ENCODE results near the gene TMBIM1. TPM values are rescaled to one million over a fixed set of nuclear protein-coding genes. Genes with fewer than 3 reads are reported as not detected.

TMBIM1 gene
- polyA plus RNA-seq, 4 donors: 112 to 328 (median 155) TPM

DNA sequence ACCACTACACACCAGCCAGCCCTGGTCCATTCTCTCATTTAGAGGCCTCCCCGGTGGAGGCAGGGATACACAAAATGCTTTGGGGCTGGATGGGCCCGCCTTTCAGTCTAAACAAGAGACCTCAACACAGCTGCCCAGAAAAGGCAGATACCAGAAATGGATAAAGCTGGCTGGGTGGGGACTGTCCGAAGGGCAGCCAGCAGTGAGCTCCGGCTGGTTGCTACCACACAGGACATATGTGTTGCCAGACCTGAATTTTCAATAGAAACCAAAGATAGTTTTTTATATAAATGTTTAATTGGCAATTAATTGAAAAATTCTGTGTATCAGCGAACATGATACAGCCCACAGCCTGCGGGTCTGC is 30.1 kb downstream of the TMBIM1 start:
- peaks cover 0 to 61% (median 2%) of the 10 kb centered on the region in 3 donors for H3K36me3 ChIP-seq (ENCODE audit: control insufficient read depth in 3 of 3, insufficient read depth in 2 of 3, low read depth in 1 of 3, low read length in 3 of 3)
- H3K27ac ChIP-seq (ENCODE audit: low read depth in 1 of 3, low read length in 2 of 3): peak overlapping the region in 2 of 3 donors; percentile 44 to 57
- H3K9me3 ChIP-seq (ENCODE audit: control insufficient read depth in 2 of 2, insufficient read depth in 1 of 2, low read depth in 1 of 2, low read length in 1 of 2): no peaks in the 10 kb centered on the region
- H3K4me3 ChIP-seq (ENCODE audit: low read depth in 1 of 3, low read length in 3 of 3): no peak overlapping the region
- peak in 1 of 2 donors; percentile 12 for DNase-seq
- peaks cover 8 to 54% (median 13%) of the 10 kb centered on the region in 3 donors for H3K4me1 ChIP-seq (ENCODE audit: control insufficient read depth in 3 of 3, insufficient read depth in 2 of 3, low read depth in 1 of 3, low read length in 2 of 3)
- FAIRE-seq: no peak
- WGBS, 3 donors: 58 to 68% (median 65%) methylated on average over 6 of the region's 6 CpGs
- H3K27me3 ChIP-seq (ENCODE audit: control insufficient read depth in 3 of 3, insufficient read depth in 3 of 3, low read length in 3 of 3): no peaks in the 10 kb centered on the region

- peak overlapping the region in 2 of 3 donors; percentile 44 to 57 for H3K27ac ChIP-seq (ENCODE audit: low read depth in 1 of 3, low read length in 2 of 3)
- DNase-seq: peak in 1 of 2 donors; percentile 59
- H3K9me3 ChIP-seq (ENCODE audit: control insufficient read depth in 2 of 2, insufficient read depth in 1 of 2, low read depth in 1 of 2, low read length in 1 of 2): no peaks in the 10 kb centered on the region
- no peak for FAIRE-seq
- peaks cover 0 to 59% (median under 1%) of the 10 kb centered on the region in 3 donors for H3K36me3 ChIP-seq (ENCODE audit: control insufficient read depth in 3 of 3, insufficient read depth in 2 of 3, low read depth in 1 of 3, low read length in 3 of 3)
- H3K4me1 ChIP-seq (ENCODE audit: control insufficient read depth in 3 of 3, insufficient read depth in 2 of 3, low read depth in 1 of 3, low read length in 2 of 3): peaks cover 8 to 54% (median 13%) of the 10 kb centered on the region in 3 donors
- WGBS, 3 donors: 51 to 64% (median 56%) methylated on average over 8 of the region's 8 CpGs
- H3K4me3 ChIP-seq (ENCODE audit: low read depth in 1 of 3, low read length in 3 of 3): no peak overlapping the region
- H3K27me3 ChIP-seq (ENCODE audit: control insufficient read depth in 3 of 3, insufficient read depth in 3 of 3, low read length in 3 of 3): no peaks in the 10 kb centered on the region
Measured at GRCh38 chr2:218261423-218262236, 30.7 kb downstream of the TMBIM1 start.

DNA sequence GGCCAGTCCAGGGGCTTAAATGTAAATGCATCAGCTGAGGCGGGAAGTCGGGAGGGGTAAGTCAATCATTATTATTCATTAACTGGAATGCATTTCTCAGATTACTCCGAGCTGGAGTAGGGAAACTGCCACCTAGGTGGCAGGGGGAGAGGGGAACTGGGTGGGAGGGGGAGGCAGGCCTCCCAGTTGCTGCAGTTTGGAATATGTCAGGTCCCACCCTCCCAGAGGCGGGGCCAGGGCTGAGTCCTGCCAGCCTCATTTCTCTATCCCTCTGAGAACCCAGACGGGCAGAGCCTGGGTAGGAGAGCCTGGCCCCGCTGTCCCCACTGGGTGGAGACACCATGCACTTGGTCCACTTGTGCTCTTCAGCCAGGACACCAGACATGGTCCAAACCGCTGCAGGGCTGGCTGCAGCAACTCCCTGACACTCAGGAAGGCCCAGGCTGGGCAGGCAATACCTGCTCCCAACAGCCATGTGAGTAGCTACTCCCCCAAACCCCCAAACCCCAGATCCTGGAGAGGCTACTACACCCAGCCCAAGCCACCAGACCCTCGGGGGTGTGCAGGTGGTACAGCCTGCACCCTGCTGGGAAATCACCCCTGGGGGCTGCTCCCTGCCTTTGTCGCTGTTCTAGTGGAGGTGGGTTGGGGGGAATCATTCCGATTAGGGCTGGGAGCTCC is 31.4 kb downstream of the TMBIM1 start, which contains the start of gene GPBAR1:
GPBAR1 (plus strand) TSS at position 274 of the 681 bp plus-strand sequence. CDS start 1,710 bp downstream, outside the sequence.
- WGBS, 3 donors: 50 to 59% (median 55%) methylated on average over 10 of the region's 10 CpGs
- FAIRE-seq: no peak

DNA sequence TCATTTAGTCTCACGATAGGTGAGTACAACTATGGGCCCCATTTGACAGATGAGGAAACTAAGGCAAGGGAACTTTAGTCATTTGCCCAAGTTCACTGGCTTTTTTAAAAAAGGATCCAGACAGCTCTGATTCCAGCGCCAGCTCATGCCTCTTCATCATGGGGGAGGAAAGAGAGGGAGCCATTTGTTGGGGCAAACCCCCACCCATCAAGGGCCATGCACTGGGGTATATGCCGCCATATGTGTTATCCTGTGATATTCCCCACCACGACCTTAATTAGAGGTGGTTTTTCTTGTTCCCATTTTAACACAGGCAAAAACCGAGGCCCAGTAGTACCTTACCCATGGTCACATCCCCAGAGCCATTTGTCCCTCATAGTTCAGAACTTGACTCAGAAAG is 32.1 kb downstream of the TMBIM1 start:
- Histone ChIP-seq H3K36me3 (ENCODE audit: control insufficient read depth in 3 of 3, insufficient read depth in 2 of 3, low read depth in 1 of 3, low read length in 3 of 3) (peaks cover 0 to 51% (median 0%) of the 10 kb centered on the region in 3 donors), H3K27me3 (ENCODE audit: control insufficient read depth in 3 of 3, insufficient read depth in 3 of 3, low read length in 3 of 3) (no peaks in the 10 kb centered on the region), H3K4me3 (ENCODE audit: low read depth in 1 of 3, low read length in 3 of 3) (no peak overlapping the region), H3K9me3 (ENCODE audit: control insufficient read depth in 2 of 2, insufficient read depth in 1 of 2, low read depth in 1 of 2, low read length in 1 of 2) (no peaks in the 10 kb centered on the region), H3K27ac (ENCODE audit: low read depth in 1 of 3, low read length in 2 of 3) (peak overlapping the region in 2 of 3 donors; percentile 1 to 80), H3K4me1 (ENCODE audit: control insufficient read depth in 3 of 3, insufficient read depth in 2 of 3, low read depth in 1 of 3, low read length in 2 of 3) (peaks cover 8 to 50% (median 11%) of the 10 kb centered on the region in 3 donors)
- WGBS, 3 donors: 82 to 92% (median 89%) methylated on average over 5 of the region's 5 CpGs
- DNase-seq: no peak
- FAIRE-seq: no peak

More for the DNA sequence above, 31.4 kb downstream of the TMBIM1 start, which contains the start of gene GPBAR1:
- Histone ChIP-seq H3K36me3 (ENCODE audit: control insufficient read depth in 3 of 3, insufficient read depth in 2 of 3, low read depth in 1 of 3, low read length in 3 of 3) (peaks cover 0 to 58% (median 0%) of the 10 kb centered on the region in 3 donors), H3K4me1 (ENCODE audit: control insufficient read depth in 3 of 3, insufficient read depth in 2 of 3, low read depth in 1 of 3, low read length in 2 of 3) (peaks cover 8 to 54% (median 13%) of the 10 kb centered on the region in 3 donors), H3K27me3 (ENCODE audit: control insufficient read depth in 3 of 3, insufficient read depth in 3 of 3, low read length in 3 of 3) (no peaks in the 10 kb centered on the region), H3K4me3 (ENCODE audit: low read depth in 1 of 3, low read length in 3 of 3) (no peak within 1 kb of the TSS), H3K27ac (ENCODE audit: low read depth in 1 of 3, low read length in 2 of 3) (peak within 1 kb of the TSS in 2 of 3 donors; percentile 44 to 80), H3K9me3 (ENCODE audit: control insufficient read depth in 2 of 2, insufficient read depth in 1 of 2, low read depth in 1 of 2, low read length in 1 of 2) (no peaks in the 10 kb centered on the region)
- peak; percentile 32 to 49 for DNase-seq

DNA sequence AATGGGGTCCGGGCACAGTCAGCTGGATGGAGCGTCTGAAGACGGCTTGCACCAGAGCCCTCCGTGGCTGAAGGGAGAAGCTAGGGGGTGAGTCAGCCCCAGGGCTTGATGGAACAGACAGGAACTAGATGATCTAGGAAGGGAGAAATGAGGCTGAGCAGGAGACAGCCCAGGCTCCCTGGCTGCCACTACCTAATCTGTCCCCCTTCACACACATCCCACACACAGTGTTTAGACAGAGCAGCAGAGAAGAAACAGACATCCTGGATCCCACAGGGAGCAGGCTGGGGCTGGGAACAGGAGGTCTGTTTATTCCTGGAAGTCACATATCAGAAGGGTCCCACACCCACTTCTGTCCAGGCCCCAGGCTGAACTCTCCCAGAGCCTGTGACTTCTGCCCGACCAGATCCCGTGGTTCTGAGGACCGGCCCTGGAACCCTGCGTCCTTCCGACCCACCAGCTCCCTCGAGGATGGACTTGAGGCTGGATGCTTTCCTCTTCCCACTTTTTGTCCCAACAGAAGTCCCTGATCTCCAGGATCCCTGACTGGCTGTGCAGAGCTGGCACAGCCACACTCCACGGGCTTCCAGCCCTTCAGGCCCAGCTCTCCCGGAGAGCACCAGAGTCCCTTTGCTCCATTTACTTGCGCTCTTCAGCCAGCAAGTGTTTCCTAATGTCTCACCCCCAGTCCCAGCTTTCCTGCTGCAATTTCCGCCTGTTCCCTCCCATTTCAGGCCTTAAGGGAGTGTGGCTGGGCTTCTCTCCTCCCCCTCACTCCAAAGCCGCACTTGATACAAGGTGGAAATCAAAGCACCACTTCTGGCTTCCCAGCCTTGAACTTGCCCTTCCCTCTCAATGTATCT is 33.0 kb downstream of the TMBIM1 start:
- Histone ChIP-seq H3K4me1 (ENCODE audit: control insufficient read depth in 3 of 3, insufficient read depth in 2 of 3, low read depth in 1 of 3, low read length in 2 of 3) (peaks cover 8 to 42% (median 10%) of the 10 kb centered on the region in 3 donors), H3K9me3 (ENCODE audit: control insufficient read depth in 2 of 2, insufficient read depth in 1 of 2, low read depth in 1 of 2, low read length in 1 of 2) (no peaks in the 10 kb centered on the region), H3K36me3 (ENCODE audit: control insufficient read depth in 3 of 3, insufficient read depth in 2 of 3, low read depth in 1 of 3, low read length in 3 of 3) (peaks cover 0 to 49% (median 6%) of the 10 kb centered on the region in 3 donors), H3K27me3 (ENCODE audit: control insufficient read depth in 3 of 3, insufficient read depth in 3 of 3, low read length in 3 of 3) (no peaks in the 10 kb centered on the region), H3K4me3 (ENCODE audit: low read depth in 1 of 3, low read length in 3 of 3) (no peak overlapping the region), H3K27ac (ENCODE audit: low read depth in 1 of 3, low read length in 2 of 3) (peak overlapping the region in 2 of 3 donors; percentile 36 to 80)
- 56 to 79% (median 64%) methylated on average over 15 of the region's 15 CpGs for WGBS, 3 donors
- FAIRE-seq (no peak), DNase-seq (peak in 1 of 2 donors; percentile 20)

- Histone ChIP-seq H3K27me3 (ENCODE audit: control insufficient read depth in 3 of 3, insufficient read depth in 3 of 3, low read length in 3 of 3) (no peaks in the 10 kb centered on the region), H3K27ac (ENCODE audit: low read depth in 1 of 3, low read length in 2 of 3) (peak overlapping the region in 2 of 3 donors; percentile 8 to 75), H3K9me3 (ENCODE audit: control insufficient read depth in 2 of 2, insufficient read depth in 1 of 2, low read depth in 1 of 2, low read length in 1 of 2) (no peaks in the 10 kb centered on the region), H3K4me3 (ENCODE audit: low read depth in 1 of 3, low read length in 3 of 3) (no peak overlapping the region), H3K36me3 (ENCODE audit: control insufficient read depth in 3 of 3, insufficient read depth in 2 of 3, low read depth in 1 of 3, low read length in 3 of 3) (peaks cover 12 to 43% (median 21%) of the 10 kb centered on the region in 3 donors), H3K4me1 (ENCODE audit: control insufficient read depth in 3 of 3, insufficient read depth in 2 of 3, low read depth in 1 of 3, low read length in 2 of 3) (peaks cover 0 to 27% (median 3%) of the 10 kb centered on the region in 3 donors)
- WGBS, 3 donors: 56 to 77% (median 60%) methylated on average over 8 of the region's 8 CpGs
- FAIRE-seq (no peak), DNase-seq (peak; percentile 30 to 33)
Measured at GRCh38 chr2:218257390-218257981, 34.8 kb downstream of the TMBIM1 start.

DNA sequence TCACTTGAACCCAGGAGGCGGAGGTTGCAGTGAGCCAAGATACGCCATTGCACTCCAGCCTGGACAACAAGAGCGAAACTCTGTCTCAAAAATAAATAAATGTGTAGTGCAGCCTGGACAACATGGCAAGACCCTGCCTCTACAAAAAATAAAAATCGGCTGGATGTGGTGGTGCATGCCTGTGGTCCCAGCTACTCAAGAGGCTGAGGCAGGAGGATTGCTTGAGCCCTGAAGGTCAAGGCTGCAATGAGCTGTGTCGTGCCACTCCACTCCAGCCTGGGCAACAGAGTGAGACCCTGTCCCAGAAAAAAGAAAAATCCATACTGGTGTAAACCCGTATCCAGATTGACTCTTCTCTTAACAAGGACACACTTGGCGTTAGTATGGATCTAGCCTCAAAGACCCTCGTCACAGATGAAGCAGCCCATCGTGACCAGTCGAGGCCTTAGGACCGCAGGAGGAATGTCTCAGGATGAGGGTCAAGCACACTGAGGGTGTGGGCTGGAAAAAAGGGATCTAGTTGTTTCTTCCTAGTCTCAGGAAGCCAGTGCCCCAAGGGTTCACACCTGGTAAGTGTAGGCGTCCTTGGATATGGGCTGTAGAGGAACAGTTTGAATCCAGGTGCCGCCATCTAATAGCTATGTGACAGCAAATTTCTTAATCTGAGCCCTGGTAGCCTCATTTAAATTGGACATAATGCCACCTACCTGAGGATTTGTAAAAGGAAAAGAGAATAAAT is 35.5 kb downstream of the TMBIM1 start:
- H3K9me3 ChIP-seq (ENCODE audit: control insufficient read depth in 2 of 2, insufficient read depth in 1 of 2, low read depth in 1 of 2, low read length in 1 of 2): no peaks in the 10 kb centered on the region
- no peak overlapping the region for H3K27ac ChIP-seq (ENCODE audit: low read depth in 1 of 3, low read length in 2 of 3)
- H3K36me3 ChIP-seq (ENCODE audit: control insufficient read depth in 3 of 3, insufficient read depth in 2 of 3, low read depth in 1 of 3, low read length in 3 of 3): peaks cover 12 to 43% (median 21%) of the 10 kb centered on the region in 3 donors
- H3K4me3 ChIP-seq (ENCODE audit: low read depth in 1 of 3, low read length in 3 of 3): no peak overlapping the region
- WGBS, 3 donors: 90 to 95% (median 94%) methylated on average over 13 of the region's 13 CpGs
- no peaks in the 10 kb centered on the region for H3K27me3 ChIP-seq (ENCODE audit: control insufficient read depth in 3 of 3, insufficient read depth in 3 of 3, low read length in 3 of 3)
- FAIRE-seq (no peak), DNase-seq (no peak)
- peaks cover 0 to 20% (median 0%) of the 10 kb centered on the region in 3 donors for H3K4me1 ChIP-seq (ENCODE audit: control insufficient read depth in 3 of 3, insufficient read depth in 2 of 3, low read depth in 1 of 3, low read length in 2 of 3)

All from small intestine (tissue), 7 donors.